Measurements from ENCODE around the gene DOCK9. TPM values are rescaled to one million over a fixed set of nuclear protein-coding genes. Genes with fewer than 3 reads are reported as not detected.

DOCK9 gene
- total and polyA plus RNA-seq, 2 experiments from 2014 or later = 16.4 to 38.9 TPM

- Histone ChIP-seq H3K4me3 (no peak overlapping the region), H3K27me3 (no peaks in the 10 kb centered on the region), H3K9me2 (replicated peaks; ENCODE audit: insufficient read depth) (no peaks in the 10 kb centered on the region), H3K79me2 (no peaks in the 10 kb centered on the region), H3K4me2 (peak overlapping the region; percentile 55), H2AFZ (no peak overlapping the region), H3K9me3 (ENCODE audit: low read depth) (no peaks in the 10 kb centered on the region), H3K4me1 (ENCODE audit: insufficient read depth) (peaks cover 12% of the 10 kb centered on the region), H4K20me1 (ENCODE audit: insufficient read depth, poor library complexity, severe bottlenecking) (no peaks in the 10 kb centered on the region), H3K27ac (peak overlapping the region; percentile 40), H3K36me3 (replicated peaks; ENCODE audit: insufficient read depth, low read depth) (no peaks in the 10 kb centered on the region)
- 88% methylated on average over 11 of the region's 11 CpGs for WGBS (ENCODE audit: low lambda C conversion rate, missing lambda C conversion rate)
- TF ChIP-seq EZH2 (IDR thresholded peaks at IDR 0.05; ENCODE audit: borderline replicate concordance) (no peak), EZH2phosphoT487 (IDR thresholded peaks at IDR 0.05; ENCODE audit: low read depth, severe bottlenecking, unreplicated experiment) (no peak), CTCF (IDR thresholded peaks at IDR 0.05; ENCODE audit: poor library complexity) (no peak)
- no peak for DNase-seq (ENCODE audit: low spot score)
Measured at GRCh38 chr13:98766697-98767096, 211.2 kb downstream of the DOCK9 start.

GRCh38 chr13:98765996-98766519 lies 211.8 kb downstream of the DOCK9 start:
- Histone ChIP-seq H3K4me2 (peak overlapping the region; percentile 55), H3K4me1 (ENCODE audit: insufficient read depth) (peaks cover 12% of the 10 kb centered on the region), H3K36me3 (replicated peaks; ENCODE audit: insufficient read depth, low read depth) (no peaks in the 10 kb centered on the region), H3K27ac (peak overlapping the region; percentile 40), H3K9me2 (replicated peaks; ENCODE audit: insufficient read depth) (no peaks in the 10 kb centered on the region), H3K79me2 (no peaks in the 10 kb centered on the region), H3K4me3 (no peak overlapping the region), H3K9me3 (ENCODE audit: low read depth) (no peaks in the 10 kb centered on the region), H2AFZ (no peak overlapping the region), H4K20me1 (ENCODE audit: insufficient read depth, poor library complexity, severe bottlenecking) (no peaks in the 10 kb centered on the region), H3K27me3 (no peaks in the 10 kb centered on the region)
- TF ChIP-seq CTCF (IDR thresholded peaks at IDR 0.05; ENCODE audit: poor library complexity) (no peak), EZH2phosphoT487 (IDR thresholded peaks at IDR 0.05; ENCODE audit: low read depth, severe bottlenecking, unreplicated experiment) (no peak), EZH2 (IDR thresholded peaks at IDR 0.05; ENCODE audit: borderline replicate concordance) (no peak)
- no peak for DNase-seq (ENCODE audit: low spot score)
- 81% methylated on average over 8 of the region's 8 CpGs for WGBS (ENCODE audit: low lambda C conversion rate, missing lambda C conversion rate)

GRCh38 chr13:98761986-98762616 lies 215.8 kb downstream of the DOCK9 start:
- Histone ChIP-seq H3K4me2 (peak overlapping the region; percentile 56), H3K9me2 (replicated peaks; ENCODE audit: insufficient read depth) (no peaks in the 10 kb centered on the region), H3K4me3 (no peak overlapping the region), H3K9me3 (ENCODE audit: low read depth) (no peaks in the 10 kb centered on the region), H3K4me1 (ENCODE audit: insufficient read depth) (peaks cover 12% of the 10 kb centered on the region), H3K27ac (peak overlapping the region; percentile 72), H3K79me2 (no peaks in the 10 kb centered on the region), H4K20me1 (ENCODE audit: insufficient read depth, poor library complexity, severe bottlenecking) (no peaks in the 10 kb centered on the region), H3K27me3 (no peaks in the 10 kb centered on the region), H3K36me3 (replicated peaks; ENCODE audit: insufficient read depth, low read depth) (no peaks in the 10 kb centered on the region), H2AFZ (peak overlapping the region; percentile 4)
- 90% methylated on average over 15 of the region's 15 CpGs for WGBS (ENCODE audit: low lambda C conversion rate, missing lambda C conversion rate)
- no peak for DNase-seq (ENCODE audit: low spot score)
- TF ChIP-seq CTCF (IDR thresholded peaks at IDR 0.05; ENCODE audit: poor library complexity) (no peak), EZH2 (IDR thresholded peaks at IDR 0.05; ENCODE audit: borderline replicate concordance) (no peak), EZH2phosphoT487 (IDR thresholded peaks at IDR 0.05; ENCODE audit: low read depth, severe bottlenecking, unreplicated experiment) (no peak)

Measured in hepatocyte (in vitro differentiated cells).